IMR-90 (cell line): ENCODE measurements around the gene GPBAR1. TPM values are rescaled to one million over a fixed set of nuclear protein-coding genes. Genes with fewer than 3 reads are reported as not detected.

Experiments
- ATAC-seq: fragments of 200-7000 bp; cut with Tn5 transposase; 2 replicates; pipeline ENCODE4 v1.9.1; 2020; ENCODE audit warnings: low read depth, mild to moderate bottlenecking, moderate library complexity
- BruUV-seq: library from RNA; stranded (reverse); fragments of 400-500 nt; replicated peaks from 2 replicates; lab custom pipeline; 2021; lab: Mats Ljungman, UMichigan
- CTCF ChIA-PET: fragments of 300-600 bp; formaldehyde crosslinking; extraction: SDS; loops from one replicate; lab custom pipeline; 2021; ENCODE audit warnings: antibody characterized with exemption; lab: Yijun Ruan, JAX
- POLR2A ChIA-PET: fragments of 300-600 bp; sonication (Branson Sonifier 250); formaldehyde crosslinking; loops from one replicate; lab custom pipeline; 2022; ENCODE audit warnings: antibody characterized with exemption; ENCODE audit not compliant: unreplicated experiment; lab: Charles Lee
- DNase-seq: peaks from one replicate; pipeline ENCODE4 v3.0.0; 2013
- H2AFZ ChIP-seq: replicated peaks from 2 replicates; pipeline ENCODE3; 2013; ENCODE audit warnings: low read length, mild to moderate bottlenecking; ENCODE audit not compliant: poor library complexity
- H2AK5ac ChIP-seq: 2 replicates; pipeline ENCODE4 v1.6.1; 2013; ENCODE audit warnings: low read depth, low read length, inconsistent platforms
- H2AK9ac ChIP-seq: replicated peaks from 2 replicates; pipeline ENCODE3; 2013; ENCODE audit warnings: mild to moderate bottlenecking, low read depth, low read length, moderate library complexity; ENCODE audit not compliant: poor library complexity
- H2BK120ac ChIP-seq: 2 replicates; pipeline ENCODE4 v1.6.1; 2013; ENCODE audit warnings: low read depth, low read length, inconsistent platforms
- H2BK15ac ChIP-seq: 3 replicates; pipeline ENCODE4 v1.6.1; 2013; ENCODE audit warnings: low read depth, low read length, inconsistent platforms
- H2BK20ac ChIP-seq: 2 replicates; pipeline ENCODE4 v1.6.1; 2013; ENCODE audit warnings: low read depth, mild to moderate bottlenecking, inconsistent platforms, low read length, moderate library complexity
- H2BK5ac ChIP-seq: 2 replicates; pipeline ENCODE4 v1.6.1; 2013; ENCODE audit warnings: mild to moderate bottlenecking, low read depth, low read length, inconsistent platforms; ENCODE audit not compliant: poor library complexity, severe bottlenecking
- H3K14ac ChIP-seq: replicated peaks from 2 replicates; pipeline ENCODE4 v1.6.1; 2013; ENCODE audit warnings: low read depth, low read length, inconsistent platforms
- H3K18ac ChIP-seq: 2 replicates; pipeline ENCODE4 v1.6.1; 2013; ENCODE audit warnings: low read depth, low read length, control low read depth
- H3K23ac ChIP-seq: 2 replicates; pipeline ENCODE4 v1.6.1; 2013; ENCODE audit warnings: low read depth, low read length, inconsistent platforms
- H3K27ac ChIP-seq: 2 replicates; pipeline ENCODE4 v1.5.1; 2013; ENCODE audit warnings: mild to moderate bottlenecking, control low read depth, low read length; ENCODE audit not compliant: insufficient read depth
- H3K27me3 ChIP-seq: 2 replicates; pipeline ENCODE4 v1.6.1; 2013; ENCODE audit warnings: low read length; ENCODE audit not compliant: control insufficient read depth, insufficient read depth
- H3K36me3 ChIP-seq: 2 replicates; pipeline ENCODE4 v1.6.1; 2013; ENCODE audit warnings: low read length, mixed read lengths; ENCODE audit not compliant: control insufficient read depth, insufficient read depth
- H3K4ac ChIP-seq: 2 replicates; pipeline ENCODE4 v1.6.1; 2013; ENCODE audit warnings: low read depth, low read length, inconsistent platforms
- H3K4me1 ChIP-seq: 2 replicates; pipeline ENCODE4 v1.6.1; 2013; ENCODE audit warnings: low read length, mixed read lengths; ENCODE audit not compliant: control insufficient read depth, insufficient read depth
- H3K4me2 ChIP-seq: 2 replicates; pipeline ENCODE4 v1.6.1; 2013; ENCODE audit warnings: low read depth, mild to moderate bottlenecking, control low read depth, low read length, moderate library complexity
- H3K4me3 ChIP-seq: 2 replicates; pipeline ENCODE4 v1.5.1; 2013; ENCODE audit warnings: low read depth, mild to moderate bottlenecking, control low read depth, low read length, moderate library complexity; ENCODE audit not compliant: insufficient read depth
- H3K56ac ChIP-seq: 2 replicates; pipeline ENCODE4 v1.6.1; 2013; ENCODE audit warnings: low read length, inconsistent platforms; ENCODE audit not compliant: insufficient read depth; ENCODE audit errors: extremely low read depth
- H3K79me1 ChIP-seq, 2 experiments: 2 replicates each; pipeline ENCODE4 v1.6.1; 2013; ENCODE audit warnings: low read length in 2 of 2, inconsistent platforms in 1 of 2, low read depth in 1 of 2
- H3K9ac ChIP-seq: 2 replicates; pipeline ENCODE4 v1.6.1; 2013; ENCODE audit warnings: low read depth, low read length, control low read depth
- H3K9me1 ChIP-seq: 2 replicates; pipeline ENCODE4 v1.6.1; 2013; ENCODE audit warnings: low read length, inconsistent platforms; ENCODE audit not compliant: insufficient read depth
- H3K9me3 ChIP-seq: 2 replicates; pipeline ENCODE4 v1.6.1; 2013; ENCODE audit warnings: low read length; ENCODE audit not compliant: control insufficient read depth, insufficient read depth
- H4K20me1 ChIP-seq: 2 replicates; pipeline ENCODE4 v1.6.1; 2013; ENCODE audit warnings: low read length, inconsistent platforms; ENCODE audit not compliant: insufficient read depth
- H4K5ac ChIP-seq: 2 replicates; pipeline ENCODE4 v1.6.1; 2013; ENCODE audit warnings: mild to moderate bottlenecking, low read depth, low read length, control low read depth
- H4K8ac ChIP-seq, 2 experiments: 2 replicates each; pipeline ENCODE4 v1.6.1; 2013; ENCODE audit warnings: low read depth in 2 of 2, low read length in 2 of 2, control low read depth in 1 of 2, inconsistent platforms in 1 of 2
- H4K91ac ChIP-seq: 2 replicates; pipeline ENCODE4 v1.6.1; 2013; ENCODE audit warnings: low read depth, low read length, inconsistent platforms; ENCODE audit not compliant: insufficient read depth
- CEBPB ChIP-seq: IDR thresholded peaks from 2 replicates; pipeline ENCODE4 v1.6.1; 2012; ENCODE audit warnings: low read depth, low read length, improper control_type of control experiment
- CHD1 ChIP-seq: IDR thresholded peaks from 2 replicates; pipeline ENCODE4 v1.6.1; 2012; ENCODE audit warnings: low read depth, low read length, improper control_type of control experiment
- FOS ChIP-seq: fragments of 150-350 bp; IDR thresholded peaks from 2 replicates; pipeline ENCODE4 v1.6.1; 2016; ENCODE audit warnings: low read depth, low read length
- MAFK ChIP-seq: IDR thresholded peaks from 2 replicates; pipeline ENCODE4 v1.6.1; 2012; ENCODE audit warnings: low read depth, low read length, improper control_type of control experiment
- MXI1 ChIP-seq: IDR thresholded peaks from 2 replicates; pipeline ENCODE4 v1.6.1; 2012; ENCODE audit warnings: low read depth, mild to moderate bottlenecking, low read length, moderate library complexity, borderline replicate concordance
- NFE2L2 ChIP-seq: fragments of 150-350 bp; IDR thresholded peaks from 2 replicates; pipeline ENCODE4 v1.6.1; 2016; ENCODE audit warnings: low read depth, mild to moderate bottlenecking, low read length
- POLR2A ChIP-seq: IDR thresholded peaks from 2 replicates; pipeline ENCODE4 v1.6.1; 2012; ENCODE audit warnings: mild to moderate bottlenecking, low read depth, low read length
- RAD21 ChIP-seq: IDR thresholded peaks from 2 replicates; pipeline ENCODE4 v1.6.1; 2012; ENCODE audit warnings: low read length, improper control_type of control experiment
- RCOR1 ChIP-seq: IDR thresholded peaks from 2 replicates; pipeline ENCODE4 v1.6.1; 2012; ENCODE audit warnings: mild to moderate bottlenecking, low read length, improper control_type of control experiment; ENCODE audit not compliant: insufficient replicate concordance
- SMC3 ChIP-seq: fragments of 150-350 bp; IDR thresholded peaks from 2 replicates; pipeline ENCODE4 v1.6.1; 2016; ENCODE audit warnings: low read depth, mild to moderate bottlenecking, antibody characterized with exemption, low read length, moderate library complexity
- WGBS, 2 experiments: methylation state at CpG; one replicate each; pipeline versions ENCODE4 v1.1.5 to v1.1.7; 2013; ENCODE audit warnings: missing lambda C conversion rate in 2 of 2; ENCODE audit not compliant: insufficient read length in 1 of 2; ENCODE audit errors: extremely low coverage in 2 of 2; 5-methylcytosine and 5-hydroxymethylcytosine counted together
- dilution Hi-C: fragments of 300-500 bp; cut with HindIII; formaldehyde crosslinking; loops from one replicate; pipeline ENCODE4 v1.14.3; 2018; ENCODE audit warnings: low sequenced_read_pairs; ENCODE audit not compliant: unreplicated experiment
- in situ Hi-C: fragments of 300-500 bp; cut with MboI; formaldehyde crosslinking; loops from 3 replicates; pipeline ENCODE4 v1.14.3; 2019; ENCODE audit warnings: low sequenced_read_pairs, inconsistent platforms, mixed read lengths
- intact Hi-C: fragments of 100-400 bp; cut with micrococcal nuclease; formaldehyde crosslinking; loops from 2 replicates; pipeline ENCODE4 v1.10.0; 2022
- polyA plus RNA-seq, 3 experiments: library from polyadenylated mRNA; depleted of rRNA; stranded (reverse); fragments of >200 nt; gene quantifications; 2 replicates each; pipeline ENCODE4 v1.2.3, GENCODE V29; 2012; ENCODE audit warnings: low replicate concordance in 1 of 3
- total RNA-seq: library from RNA; depleted of rRNA; stranded (reverse); fragments of >200 nt; gene quantifications from 2 replicates; pipeline ENCODE4 v1.2.3, GENCODE V29; 2012
- TF ChIP-seq, protein P1 (sequence below): fragments of 150-350 bp; IDR thresholded peaks from 2 replicates; pipeline ENCODE4 v1.6.1; 2016; ENCODE audit warnings: low read depth, mild to moderate bottlenecking, low read length, moderate library complexity, borderline replicate concordance
- TF ChIP-seq, protein P2 (sequence below): fragments of 150-350 bp; IDR thresholded peaks from 2 replicates; pipeline ENCODE4 v1.6.1; 2017; ENCODE audit warnings: mild to moderate bottlenecking, antibody characterized with exemption, low read length, low read depth

GPBAR1 gene
- total and polyA plus RNA-seq, 2 of the 4 experiments (the other 2 are of a cell fraction), result under 0.01 to 0.21 TPM

DNA sequence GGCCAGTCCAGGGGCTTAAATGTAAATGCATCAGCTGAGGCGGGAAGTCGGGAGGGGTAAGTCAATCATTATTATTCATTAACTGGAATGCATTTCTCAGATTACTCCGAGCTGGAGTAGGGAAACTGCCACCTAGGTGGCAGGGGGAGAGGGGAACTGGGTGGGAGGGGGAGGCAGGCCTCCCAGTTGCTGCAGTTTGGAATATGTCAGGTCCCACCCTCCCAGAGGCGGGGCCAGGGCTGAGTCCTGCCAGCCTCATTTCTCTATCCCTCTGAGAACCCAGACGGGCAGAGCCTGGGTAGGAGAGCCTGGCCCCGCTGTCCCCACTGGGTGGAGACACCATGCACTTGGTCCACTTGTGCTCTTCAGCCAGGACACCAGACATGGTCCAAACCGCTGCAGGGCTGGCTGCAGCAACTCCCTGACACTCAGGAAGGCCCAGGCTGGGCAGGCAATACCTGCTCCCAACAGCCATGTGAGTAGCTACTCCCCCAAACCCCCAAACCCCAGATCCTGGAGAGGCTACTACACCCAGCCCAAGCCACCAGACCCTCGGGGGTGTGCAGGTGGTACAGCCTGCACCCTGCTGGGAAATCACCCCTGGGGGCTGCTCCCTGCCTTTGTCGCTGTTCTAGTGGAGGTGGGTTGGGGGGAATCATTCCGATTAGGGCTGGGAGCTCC is at the start of gene GPBAR1 (continued):
- TF ChIP-seq, protein P1, sequence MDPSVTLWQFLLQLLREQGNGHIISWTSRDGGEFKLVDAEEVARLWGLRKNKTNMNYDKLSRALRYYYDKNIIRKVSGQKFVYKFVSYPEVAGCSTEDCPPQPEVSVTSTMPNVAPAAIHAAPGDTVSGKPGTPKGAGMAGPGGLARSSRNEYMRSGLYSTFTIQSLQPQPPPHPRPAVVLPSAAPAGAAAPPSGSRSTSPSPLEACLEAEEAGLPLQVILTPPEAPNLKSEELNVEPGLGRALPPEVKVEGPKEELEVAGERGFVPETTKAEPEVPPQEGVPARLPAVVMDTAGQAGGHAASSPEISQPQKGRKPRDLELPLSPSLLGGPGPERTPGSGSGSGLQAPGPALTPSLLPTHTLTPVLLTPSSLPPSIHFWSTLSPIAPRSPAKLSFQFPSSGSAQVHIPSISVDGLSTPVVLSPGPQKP, result no peak
- TF ChIP-seq MAFK, result no peak

DNA sequence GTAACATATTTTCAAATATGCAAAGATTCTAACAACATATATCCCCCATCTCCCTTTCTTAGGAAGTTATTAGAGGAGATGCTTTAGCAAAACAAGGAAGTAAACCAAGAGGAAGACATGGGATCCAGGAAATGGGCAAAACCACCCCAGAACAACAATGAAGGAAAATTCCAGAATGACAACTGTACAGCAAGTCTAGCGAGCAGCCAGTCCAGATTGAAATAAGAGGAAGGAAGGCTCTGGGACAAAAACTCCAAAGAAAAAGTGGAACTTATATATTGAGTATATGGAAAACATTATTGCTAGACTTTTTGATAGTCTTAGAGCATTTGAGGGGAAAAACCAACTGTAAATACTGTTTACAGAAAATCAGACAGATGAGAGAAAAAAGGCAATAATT is 46.7 kb upstream of the GPBAR1 start:
- POLR2A ChIA-PET, result no interaction called here
- TF ChIP-seq SMC3, result no peak
- no peak for TF ChIP-seq CHD1
- TF ChIP-seq POLR2A, result no peak
- TF ChIP-seq FOS, result no peak
- TF ChIP-seq RAD21, result no peak
- TF ChIP-seq CEBPB, result no peak
- TF ChIP-seq NFE2L2, result no peak
- TF ChIP-seq, protein P2, sequence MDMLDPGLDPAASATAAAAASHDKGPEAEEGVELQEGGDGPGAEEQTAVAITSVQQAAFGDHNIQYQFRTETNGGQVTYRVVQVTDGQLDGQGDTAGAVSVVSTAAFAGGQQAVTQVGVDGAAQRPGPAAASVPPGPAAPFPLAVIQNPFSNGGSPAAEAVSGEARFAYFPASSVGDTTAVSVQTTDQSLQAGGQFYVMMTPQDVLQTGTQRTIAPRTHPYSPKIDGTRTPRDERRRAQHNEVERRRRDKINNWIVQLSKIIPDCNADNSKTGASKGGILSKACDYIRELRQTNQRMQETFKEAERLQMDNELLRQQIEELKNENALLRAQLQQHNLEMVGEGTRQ, result no peak
- TF ChIP-seq RCOR1, result no peak
- TF ChIP-seq, protein P1, result no peak
- TF ChIP-seq MXI1, result no peak
- TF ChIP-seq MAFK, result no peak

More for the DNA sequence above, 46.7 kb upstream of the GPBAR1 start:
- Histone ChIP-seq H2AFZ (no peak overlapping the region), H3K56ac (no peak overlapping the region), H3K27ac (no peak overlapping the region), H4K5ac (no peak overlapping the region), H3K18ac (no peak overlapping the region), H4K20me1 (peaks cover 16% of the 10 kb centered on the region), H3K36me3 (no peaks in the 10 kb centered on the region), H3K4me3 (no peak overlapping the region), H2BK120ac (no peak overlapping the region), H3K9me3 (no peaks in the 10 kb centered on the region), H3K9ac (no peak overlapping the region), H3K23ac (no peak overlapping the region), H3K27me3 (peaks cover 9% of the 10 kb centered on the region), H3K79me1 (peaks cover 0 to 9% of the 10 kb centered on the region in 2 experiments; a peak in 2 of 4 replicates), H2BK20ac (no peak overlapping the region), H3K9me1 (no peaks in the 10 kb centered on the region), H4K91ac (no peak overlapping the region), H2AK5ac (no peak overlapping the region), H2BK5ac (no peak overlapping the region), H3K4me2 (no peak overlapping the region), H3K4me1 (peaks cover 4% of the 10 kb centered on the region; the same call in 1 of the 2 replicates), H2AK9ac (no peak overlapping the region), H3K4ac (no peak overlapping the region), H3K14ac (no peak overlapping the region), H4K8ac (no peak overlapping the region), H2BK15ac (no peak overlapping the region)
- WGBS, 2 experiments, result no CpG with 5 or more reads among the region's 1 CpG
- in situ Hi-C loops (no loop called here), intact Hi-C loops (no loop called here), dilution Hi-C loops (no loop called here)
- ATAC-seq (no peak), DNase-seq (no peak)
- CTCF ChIA-PET, result no interaction called here
- no TSS peak for BruUV-seq
